Esophagus squamous epithelium (tissue), 5 donors: Measurements from ENCODE around the gene PINK1. TPM values are rescaled to one million over a fixed set of nuclear protein-coding genes. Genes with fewer than 3 reads are reported as not detected.

Experiments used
- DNase-seq: peaks from one replicate; lab custom pipeline; 2025; lab: John Stamatoyannopoulos, UW
- H3K27ac ChIP-seq, 4 donors: fragments of 200-600 bp; sonication (generic); one replicate each; pipeline ENCODE4 v1.5.1; 2016 to 2019; ENCODE audit warnings: mild to moderate bottlenecking in 1 of 4
- H3K27me3 ChIP-seq, 4 donors: fragments of 200-600 bp; sonication (generic); 1 replicate in 3 of 4; 2 replicates in 1 of 4; pipeline versions ENCODE4 v1.5.1 to v1.6.0; 2017 to 2021; ENCODE audit warnings: antibody characterized with exemption in 1 of 4
- H3K36me3 ChIP-seq, 3 donors: fragments of 200-600 bp; sonication (generic); one replicate each; pipeline ENCODE4 v1.5.1; 2016 to 2019
- H3K4me1 ChIP-seq, 3 donors: fragments of 200-600 bp; sonication (generic); one replicate each; pipeline ENCODE4 v1.5.1; 2017 to 2019
- H3K4me3 ChIP-seq, 4 donors: fragments of 200-600 bp; sonication (generic); 1 replicate in 3 of 4; 2 replicates in 1 of 4; pipeline ENCODE4 v1.5.1; 2016 to 2019; ENCODE audit warnings: mild to moderate bottlenecking in 2 of 4, moderate library complexity in 1 of 4
- H3K9me3 ChIP-seq, 3 donors: fragments of 200-600 bp; sonication (generic); one replicate each; pipeline ENCODE4 v1.5.1; 2016 to 2019
- POLR2A ChIP-seq, 4 donors: fragments of 450-650 bp; IDR thresholded peaks; one replicate each; pipeline ENCODE4 v1.6.1; 2017; ENCODE audit warnings: antibody characterized with exemption in 4 of 4, mild to moderate bottlenecking in 4 of 4, moderate library complexity in 3 of 4
- WGBS, 2 donors: methylation state at CpG; one replicate each; pipeline ENCODE4 v1.1.5; 2018; 5-methylcytosine and 5-hydroxymethylcytosine counted together
- intact Hi-C: fragments of 100-400 bp; cut with DNase I; formaldehyde crosslinking; loops from one replicate; pipeline ENCODE4 v1.15.0; 2022
- total RNA-seq, 4 donors: library from RNA; depleted of rRNA; stranded (reverse); fragments of >200 nt; gene quantifications; one replicate each; pipeline ENCODE4 v1.1.0, GENCODE V29; 2016
- TF ChIP-seq, protein P1 (sequence below), 6 experiments: fragments of 450-650 bp in 4 of 6; fragments of 200-600 bp in 2 of 6; sonication (generic) in 2 of 6; IDR thresholded peaks; one replicate each; pipeline ENCODE4 v1.5.1; 2016 to 2019; ENCODE audit warnings: antibody characterized with exemption in 6 of 6, mild to moderate bottlenecking in 4 of 6, moderate library complexity in 4 of 6
- donor health status: DM: yes; HTN: yes; CAD: no.

Gene PINK1
- total RNA-seq, 4 donors from 2014 or later = 55.0 to 110 (median 77.1) TPM

DNA sequence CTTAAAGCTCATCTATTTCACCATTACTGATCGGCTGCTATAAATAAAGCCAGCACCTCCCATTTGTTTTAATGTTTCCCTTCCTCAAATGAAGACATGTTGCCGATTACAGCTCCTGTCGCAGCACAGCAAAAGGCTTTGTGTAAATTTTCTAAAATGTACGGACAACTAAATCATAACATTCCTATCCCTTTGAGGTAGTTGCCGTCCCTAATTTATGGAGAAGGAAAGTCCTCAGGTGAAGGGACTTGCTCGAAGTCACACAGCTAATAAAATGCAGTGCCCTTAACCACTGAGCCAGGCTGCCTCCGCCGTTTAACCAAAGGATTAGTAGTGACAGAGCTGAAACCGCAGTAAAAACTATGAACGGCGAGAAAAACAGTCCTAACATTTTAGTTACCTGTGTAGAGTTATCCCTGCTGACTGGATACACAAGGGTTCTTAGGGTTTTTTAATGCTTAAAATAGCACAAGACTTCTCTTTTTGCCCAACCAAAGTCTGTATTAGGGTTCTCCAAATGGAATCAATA lies 871 bp downstream of the PINK1 start:
- DNase-seq = no peak
- TF ChIP-seq POLR2A (IDR thresholded peaks at IDR 0.05) = no peak
- TF ChIP-seq, protein P1, sequence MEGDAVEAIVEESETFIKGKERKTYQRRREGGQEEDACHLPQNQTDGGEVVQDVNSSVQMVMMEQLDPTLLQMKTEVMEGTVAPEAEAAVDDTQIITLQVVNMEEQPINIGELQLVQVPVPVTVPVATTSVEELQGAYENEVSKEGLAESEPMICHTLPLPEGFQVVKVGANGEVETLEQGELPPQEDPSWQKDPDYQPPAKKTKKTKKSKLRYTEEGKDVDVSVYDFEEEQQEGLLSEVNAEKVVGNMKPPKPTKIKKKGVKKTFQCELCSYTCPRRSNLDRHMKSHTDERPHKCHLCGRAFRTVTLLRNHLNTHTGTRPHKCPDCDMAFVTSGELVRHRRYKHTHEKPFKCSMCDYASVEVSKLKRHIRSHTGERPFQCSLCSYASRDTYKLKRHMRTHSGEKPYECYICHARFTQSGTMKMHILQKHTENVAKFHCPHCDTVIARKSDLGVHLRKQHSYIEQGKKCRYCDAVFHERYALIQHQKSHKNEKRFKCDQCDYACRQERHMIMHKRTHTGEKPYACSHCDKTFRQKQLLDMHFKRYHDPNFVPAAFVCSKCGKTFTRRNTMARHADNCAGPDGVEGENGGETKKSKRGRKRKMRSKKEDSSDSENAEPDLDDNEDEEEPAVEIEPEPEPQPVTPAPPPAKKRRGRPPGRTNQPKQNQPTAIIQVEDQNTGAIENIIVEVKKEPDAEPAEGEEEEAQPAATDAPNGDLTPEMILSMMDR (IDR thresholded peaks at IDR 0.05) = no peak
- peak overlapping the region; percentile 88 to 98 (median 94) for H3K27ac ChIP-seq
- H3K36me3 ChIP-seq = peaks cover 10 to 24% (median 21%) of the 10 kb centered on the region in 3 donors
- peaks cover 0 to 5% (median 0%) of the 10 kb centered on the region in 4 donors for H3K27me3 ChIP-seq
- no peaks in the 10 kb centered on the region for H3K9me3 ChIP-seq
- peak overlapping the region; percentile 76 to 100 (median 82) for H3K4me3 ChIP-seq
- H3K4me1 ChIP-seq = peaks cover 10 to 35% (median 19%) of the 10 kb centered on the region in 3 donors
- intact Hi-C loops = loop anchor here (10.0 kb wide), 1 partner anchor 59 kb away; no protein-coding TSS in a partner anchor
- WGBS, 2 donors = 1 to 3% methylated on average over 11 of the region's 11 CpGs

DNA sequence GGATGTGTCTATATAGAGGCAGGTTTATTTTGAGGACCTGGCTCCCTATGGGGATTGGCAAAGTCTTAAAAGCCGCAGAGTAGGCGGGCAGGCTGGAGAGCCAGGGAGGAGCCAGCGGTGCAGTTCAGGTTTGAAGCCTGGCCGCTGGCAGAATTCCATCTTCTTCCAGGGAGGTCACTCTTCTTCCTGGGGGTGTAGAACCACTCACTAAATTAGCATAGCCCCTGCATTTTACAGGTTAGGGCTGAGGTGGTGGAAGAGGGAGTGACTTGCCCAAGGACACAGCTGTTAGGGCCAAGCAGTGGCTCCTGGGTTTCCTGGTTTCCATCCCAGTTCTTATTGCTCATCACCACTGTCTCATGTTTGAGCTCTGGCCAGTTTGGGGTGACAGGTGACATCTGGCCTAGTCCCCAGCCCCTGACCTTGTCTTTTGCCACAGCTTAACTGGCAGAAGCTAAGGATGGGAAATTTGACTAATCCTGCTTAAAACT lies 1.4 kb downstream of the PINK1 start:
- Histone ChIP-seq H3K36me3 (peaks cover 15 to 29% (median 23%) of the 10 kb centered on the region in 3 donors), H3K27ac (peak overlapping the region; percentile 88 to 98 (median 94)), H3K27me3 (peaks cover 0 to 5% (median 0%) of the 10 kb centered on the region in 4 donors), H3K4me3 (peak overlapping the region; percentile 76 to 100 (median 82)), H3K4me1 (peaks cover 10 to 35% (median 19%) of the 10 kb centered on the region in 3 donors), H3K9me3 (no peaks in the 10 kb centered on the region)
- DNase-seq = no peak
- no peak for TF ChIP-seq POLR2A (IDR thresholded peaks at IDR 0.05)
- TF ChIP-seq, protein P1 (IDR thresholded peaks at IDR 0.05) = no peak
- WGBS, 2 donors = 4 to 12% methylated on average over 3 to 4 of the region's 4 CpGs
- intact Hi-C loops = loop anchor here (10.0 kb wide), 1 partner anchor 60 kb away; no protein-coding TSS in a partner anchor

DNA sequence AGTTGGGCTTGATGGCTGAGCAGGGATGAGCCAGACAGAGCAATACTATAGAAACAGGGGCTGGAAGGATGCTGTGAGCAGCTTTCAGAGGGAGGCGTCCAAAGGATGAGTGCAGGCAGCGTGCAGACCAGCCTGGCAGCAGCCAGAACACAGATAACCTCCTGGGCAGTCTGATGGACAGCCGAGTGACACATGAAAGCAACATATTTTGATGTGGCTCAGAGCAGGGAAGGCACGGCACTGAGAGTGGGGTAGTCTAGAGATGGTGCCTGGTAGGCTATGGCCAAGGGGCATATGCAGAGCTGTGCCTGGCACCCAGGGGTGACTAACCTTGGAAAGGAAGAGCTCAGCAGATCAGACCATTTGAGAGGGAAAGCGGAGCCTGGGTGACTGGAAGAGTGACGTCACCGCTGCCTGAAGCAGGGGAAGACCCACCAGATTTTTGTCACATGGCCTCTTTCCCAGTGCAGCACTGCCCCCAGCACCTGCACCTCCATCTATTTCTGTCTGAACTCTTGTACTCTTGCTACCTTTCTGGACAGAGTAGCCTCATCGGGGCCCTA lies 3.6 kb downstream of the PINK1 start:
- Histone ChIP-seq H3K36me3 (peaks cover 19 to 52% (median 31%) of the 10 kb centered on the region in 3 donors), H3K27ac (no peak overlapping the region), H3K27me3 (no peaks in the 10 kb centered on the region), H3K4me3 (no peak overlapping the region), H3K4me1 (peaks cover 10 to 35% (median 19%) of the 10 kb centered on the region in 3 donors), H3K9me3 (no peaks in the 10 kb centered on the region)
- DNase-seq = no peak
- intact Hi-C loops = loop anchor here (10.0 kb wide), 1 partner anchor 62 kb away; no protein-coding TSS in a partner anchor
- WGBS, 2 donors = 85 to 90% methylated on average over 7 to 8 of the region's 8 CpGs
- TF ChIP-seq POLR2A (IDR thresholded peaks at IDR 0.05) = no peak
- TF ChIP-seq, protein P1 (IDR thresholded peaks at IDR 0.05) = no peak

DNA sequence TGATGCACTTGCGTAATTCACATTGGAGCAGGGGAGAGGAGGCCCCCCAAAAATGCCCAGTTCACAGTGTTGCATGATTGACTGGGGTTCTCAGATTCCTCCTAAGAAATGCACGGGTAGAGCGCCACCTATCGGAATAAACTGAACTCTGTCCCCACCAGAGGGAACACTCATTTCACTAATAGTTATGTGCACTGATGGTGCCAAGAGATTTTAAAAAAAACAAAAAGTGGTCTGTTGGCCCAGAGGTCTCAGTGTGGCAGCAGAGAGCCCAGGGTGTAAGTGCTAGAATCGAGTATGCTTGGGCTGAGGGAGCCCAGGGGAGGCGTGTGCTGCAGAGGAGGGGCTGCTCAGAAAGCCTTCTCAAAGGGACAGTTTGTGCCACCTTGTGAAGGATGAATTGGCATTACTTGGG lies 6.9 kb downstream of the PINK1 start:
- intact Hi-C loops = loop anchor here (5.0 kb wide), 1 partner anchor 118 kb away; no protein-coding TSS in a partner anchor
- TF ChIP-seq, protein P1 (IDR thresholded peaks at IDR 0.05) = peak; percentile 66 to 85 (median 76)
- TF ChIP-seq POLR2A (IDR thresholded peaks at IDR 0.05) = no peak
- peaks cover under 1 to 9% (median 5%) of the 10 kb centered on the region in 3 donors for H3K4me1 ChIP-seq
- H3K4me3 ChIP-seq = no peak overlapping the region
- no peak for DNase-seq
- peaks cover 21 to 85% (median 48%) of the 10 kb centered on the region in 3 donors for H3K36me3 ChIP-seq
- 21 to 55% methylated on average over 2 to 6 of the region's 6 CpGs for WGBS, 2 donors
- H3K9me3 ChIP-seq = no peaks in the 10 kb centered on the region
- no peak overlapping the region for H3K27ac ChIP-seq
- H3K27me3 ChIP-seq = no peaks in the 10 kb centered on the region

DNA sequence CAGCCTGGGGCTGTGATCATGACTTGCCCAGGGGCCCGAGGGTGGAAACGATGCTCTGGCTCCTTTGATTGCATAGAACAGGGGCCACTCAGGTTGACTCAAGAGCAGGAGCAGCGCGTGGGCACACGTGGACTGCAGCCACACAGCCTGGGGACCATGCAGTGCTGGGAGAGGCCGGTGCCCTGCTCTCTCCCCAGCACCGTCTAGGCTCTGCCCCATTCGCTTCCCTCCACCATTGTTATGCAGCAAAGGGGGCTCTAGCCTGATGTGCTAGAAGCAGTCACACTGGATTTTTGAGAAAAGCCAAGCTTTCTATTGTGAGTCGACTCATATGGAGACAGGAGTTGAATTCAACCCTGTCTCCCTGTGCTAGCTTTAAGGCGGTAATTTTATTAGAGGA lies 8.7 kb downstream of the PINK1 start:
- Histone ChIP-seq H3K4me1 (no peaks in the 10 kb centered on the region), H3K4me3 (no peak overlapping the region), H3K9me3 (no peaks in the 10 kb centered on the region), H3K27ac (no peak overlapping the region), H3K27me3 (no peaks in the 10 kb centered on the region), H3K36me3 (peaks cover 23 to 99% (median 55%) of the 10 kb centered on the region in 3 donors)
- 68 to 93% methylated on average over 2 to 8 of the region's 10 CpGs for WGBS, 2 donors
- TF ChIP-seq POLR2A (IDR thresholded peaks at IDR 0.05) = no peak
- TF ChIP-seq, protein P1 (IDR thresholded peaks at IDR 0.05) = no peak
- DNase-seq = no peak
- intact Hi-C loops = loop anchor here (5.0 kb wide), 1 partner anchor 120 kb away; no protein-coding TSS in a partner anchor
